Activated CD4-positive, CD25-positive, alpha-beta regulatory T cell treated with anti-CD3 and anti-CD28 coated beads, Interleukin-2, amount 50 U/mL, for 72 hours (primary cell): ENCODE results near the gene TMPRSS6.

Source experiments
- DNase-seq: peaks from one replicate; pipeline ENCODE4 v3.0.0; 2021

Gene TMPRSS6

DNA sequence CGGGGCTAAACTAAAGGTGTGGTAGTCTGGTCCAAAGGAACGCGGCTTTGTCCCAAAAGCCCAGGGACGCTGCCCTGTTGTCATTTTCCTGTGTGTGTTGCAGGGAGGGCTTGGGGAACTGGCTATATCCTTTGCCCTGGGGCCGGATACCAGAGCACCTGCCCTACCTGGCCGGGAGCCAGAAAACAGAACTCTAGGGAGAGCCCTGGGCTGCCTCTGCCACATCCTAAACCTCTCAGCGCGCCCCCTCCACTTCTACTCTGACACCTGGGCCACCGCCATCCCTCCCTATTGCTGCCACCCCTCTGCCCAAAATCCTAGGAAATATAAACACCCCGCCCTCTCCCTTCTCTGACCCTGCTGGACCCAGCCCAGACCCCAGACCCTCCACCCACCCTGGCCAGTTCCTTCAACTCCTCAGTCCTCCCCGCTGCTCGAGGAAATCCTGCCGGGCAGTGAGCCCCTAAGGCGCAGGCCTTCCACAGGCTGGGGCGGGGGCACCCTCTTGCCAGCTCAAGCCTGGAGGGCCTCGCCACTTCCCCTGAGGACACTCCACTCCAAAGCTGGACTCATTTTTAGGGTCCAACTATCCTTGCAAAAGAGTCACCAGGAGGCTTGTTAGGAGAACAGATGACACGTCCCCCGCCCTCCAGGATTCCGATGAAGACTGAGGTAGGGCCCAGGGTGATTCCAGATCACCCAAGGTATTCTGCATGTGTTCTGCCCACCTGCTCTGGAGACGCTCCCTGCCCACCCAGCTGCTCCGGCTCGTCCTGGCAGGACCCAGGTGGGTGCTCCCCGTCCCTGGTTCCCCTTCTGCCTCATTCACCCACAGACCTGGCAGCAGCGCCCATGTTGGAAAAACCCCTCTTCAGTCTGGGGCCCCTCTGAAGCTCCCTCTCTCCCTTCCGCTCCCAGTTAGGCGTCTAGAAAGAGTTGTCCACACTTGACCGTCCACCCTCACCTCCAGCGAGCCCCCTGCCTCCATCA, 45.8 kb downstream of the TMPRSS6 start:
- no peak for DNase-seq

DNA sequence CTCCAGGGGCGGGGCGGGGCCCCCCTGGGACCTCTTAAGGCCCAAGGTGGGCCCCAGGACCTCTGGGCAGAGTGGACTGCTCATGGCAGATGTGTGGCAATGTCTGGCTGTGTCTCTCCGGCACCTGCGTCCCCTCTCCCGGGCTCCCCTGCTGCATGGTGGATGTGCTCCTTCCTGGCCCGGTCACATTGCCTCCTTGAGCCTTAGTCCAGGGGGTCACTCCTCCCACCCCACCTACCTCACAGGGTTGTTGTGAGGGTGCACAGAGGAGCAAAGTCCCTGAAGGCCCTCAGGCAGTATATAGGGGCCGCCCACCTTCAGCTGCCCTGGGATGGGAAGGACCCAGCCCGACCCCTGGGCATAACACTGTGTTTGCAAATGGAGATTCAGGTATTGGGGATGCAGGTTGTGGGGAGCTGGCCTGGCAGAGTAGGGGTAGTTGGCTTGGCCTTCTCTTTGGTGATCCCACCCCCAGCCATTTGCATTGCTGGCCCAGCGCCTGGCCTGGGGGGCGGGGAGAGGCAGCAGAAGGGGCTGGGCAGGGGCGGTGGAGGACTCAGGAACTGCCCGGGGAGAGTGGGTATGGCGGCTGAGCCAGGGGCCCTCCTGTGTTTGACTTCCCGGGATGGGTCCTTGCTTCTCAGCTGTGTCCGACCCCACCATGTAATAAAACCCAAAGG, 46.7 kb downstream of the TMPRSS6 start:
- DNase-seq = no peak

DNA sequence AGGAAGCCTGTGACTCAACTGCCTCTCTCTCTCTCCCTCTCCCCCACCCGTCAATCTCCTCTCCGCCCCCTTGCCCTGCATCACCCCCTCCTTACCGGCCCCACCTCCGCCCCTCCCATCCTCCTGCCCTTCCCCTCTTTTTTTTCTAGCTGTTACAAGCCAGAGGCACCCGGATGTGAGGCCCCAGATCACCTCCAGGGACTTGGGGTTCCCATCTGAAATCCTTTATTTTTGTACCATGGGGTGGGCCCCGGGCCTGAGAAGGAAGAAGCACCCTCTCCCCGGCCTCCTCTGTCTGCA, 47.2 kb downstream of the TMPRSS6 start:
- DNase-seq = no peak

- DNase-seq = no peak
Observed at GRCh38 chr22:37061611-37062375, 47.7 kb downstream of the TMPRSS6 start.

GRCh38 chr22:37060801-37061610, 48.5 kb downstream of the TMPRSS6 start:
- no peak for DNase-seq

DNA sequence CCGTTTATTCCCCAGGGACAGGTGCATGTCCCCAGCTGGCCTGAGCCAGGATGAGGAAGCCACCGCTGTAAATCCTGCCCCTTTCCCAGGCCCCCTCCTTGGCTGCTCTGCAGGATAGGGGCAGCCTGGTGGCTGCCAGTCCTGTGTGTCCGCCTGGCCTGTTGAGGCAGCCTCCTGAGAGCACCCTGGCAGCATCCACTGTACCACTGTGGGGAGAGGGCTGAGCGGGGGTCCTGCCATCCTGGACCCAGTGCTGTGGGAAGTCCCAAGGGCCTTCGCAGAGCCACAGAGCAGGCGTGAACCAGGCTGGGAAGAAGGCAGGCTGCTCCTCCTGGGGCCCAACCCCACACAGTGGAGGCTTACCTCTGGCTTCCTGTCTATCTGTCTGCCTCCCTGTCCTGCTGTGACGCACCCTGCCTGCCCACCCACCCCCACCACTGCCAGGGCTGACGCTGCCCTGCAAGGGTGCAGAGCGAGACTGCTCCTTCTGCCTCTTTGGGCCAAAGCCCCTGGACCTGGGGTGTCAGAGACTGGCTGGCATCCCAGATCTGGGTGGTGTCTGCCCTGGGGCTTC, 49.5 kb downstream of the TMPRSS6 start:
- no peak for DNase-seq

DNA sequence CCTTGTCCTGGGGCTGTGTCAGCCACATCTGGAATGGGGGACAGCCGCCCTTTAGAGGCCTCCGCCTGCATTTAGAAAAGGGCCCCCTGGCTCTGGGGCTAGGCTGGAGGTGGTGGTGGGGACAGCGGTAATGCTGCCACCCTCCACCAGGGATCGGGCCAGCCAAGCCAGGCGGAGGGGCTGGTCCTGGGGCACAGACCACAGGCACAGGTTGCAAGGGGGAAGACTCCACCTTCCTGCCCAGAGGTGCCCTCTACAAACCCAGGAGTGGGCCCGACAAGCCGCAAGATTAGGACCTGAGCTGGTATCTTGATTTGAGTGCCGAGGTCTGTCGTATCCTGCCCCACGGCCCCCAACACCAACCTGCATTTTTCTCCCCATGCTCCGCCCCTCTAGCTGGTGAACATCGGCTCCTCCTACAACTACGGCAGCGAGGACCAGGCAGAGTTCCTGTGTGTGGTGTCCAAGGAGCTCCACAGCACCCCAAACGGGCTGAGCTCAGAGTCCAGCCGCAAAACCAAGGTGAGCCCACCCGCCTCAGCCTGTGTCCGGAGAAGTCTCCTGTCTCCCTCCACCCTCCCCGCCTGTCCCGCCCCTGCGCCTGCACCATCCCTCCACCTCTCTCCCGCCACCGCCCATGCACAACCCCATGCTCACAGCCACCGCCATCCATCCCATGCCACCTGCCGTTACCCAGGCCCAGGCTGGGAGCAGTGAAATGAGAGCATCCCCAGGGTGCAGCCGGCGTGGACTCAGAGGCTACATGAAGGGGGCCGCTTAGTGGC, 50.4 kb downstream of the TMPRSS6 start:
- DNase-seq = no peak

- no peak for DNase-seq
Observed at GRCh38 chr22:37057796-37058510, 51.6 kb downstream of the TMPRSS6 start.

DNA sequence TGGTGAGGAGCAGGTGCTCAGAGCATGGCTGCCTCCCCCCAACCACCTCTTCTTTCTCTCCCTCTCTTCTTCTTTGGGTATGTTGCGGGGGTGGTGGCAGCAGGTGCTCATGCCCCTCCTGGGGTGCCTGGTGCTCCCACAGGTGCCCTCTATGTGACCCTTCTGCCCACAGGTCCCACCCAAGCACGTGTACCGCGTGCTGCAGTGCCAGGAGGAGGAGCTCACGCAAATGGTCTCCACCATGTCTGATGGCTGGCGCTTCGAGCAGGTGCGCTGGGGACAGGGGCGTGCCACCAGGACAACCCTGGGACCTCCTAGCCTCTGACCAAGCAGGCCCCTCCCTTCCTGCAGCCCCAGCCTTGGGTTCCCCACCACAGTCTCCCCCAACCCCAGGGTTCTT, 52.3 kb downstream of the TMPRSS6 start:
- DNase-seq = no peak

DNA sequence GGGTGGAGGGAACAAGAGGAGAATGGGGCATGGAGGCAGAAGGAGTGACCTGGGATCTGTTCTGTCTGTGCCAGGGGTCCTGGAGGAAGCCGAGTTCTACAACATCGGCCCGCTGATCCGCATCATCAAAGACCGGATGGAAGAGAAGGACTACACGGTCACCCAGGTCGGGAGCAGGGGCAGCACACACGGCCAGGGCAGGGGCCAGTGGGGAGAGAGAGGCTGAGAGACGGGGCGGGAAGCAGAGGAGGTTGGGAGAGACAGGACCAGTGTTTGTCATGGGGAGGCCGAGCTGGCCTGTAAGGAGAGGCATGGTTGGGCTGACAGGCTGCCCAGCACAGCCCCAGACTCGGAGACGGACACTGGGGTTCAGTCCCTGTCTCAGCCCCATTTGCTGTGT, 53.3 kb downstream of the TMPRSS6 start:
- DNase-seq = no peak

DNA sequence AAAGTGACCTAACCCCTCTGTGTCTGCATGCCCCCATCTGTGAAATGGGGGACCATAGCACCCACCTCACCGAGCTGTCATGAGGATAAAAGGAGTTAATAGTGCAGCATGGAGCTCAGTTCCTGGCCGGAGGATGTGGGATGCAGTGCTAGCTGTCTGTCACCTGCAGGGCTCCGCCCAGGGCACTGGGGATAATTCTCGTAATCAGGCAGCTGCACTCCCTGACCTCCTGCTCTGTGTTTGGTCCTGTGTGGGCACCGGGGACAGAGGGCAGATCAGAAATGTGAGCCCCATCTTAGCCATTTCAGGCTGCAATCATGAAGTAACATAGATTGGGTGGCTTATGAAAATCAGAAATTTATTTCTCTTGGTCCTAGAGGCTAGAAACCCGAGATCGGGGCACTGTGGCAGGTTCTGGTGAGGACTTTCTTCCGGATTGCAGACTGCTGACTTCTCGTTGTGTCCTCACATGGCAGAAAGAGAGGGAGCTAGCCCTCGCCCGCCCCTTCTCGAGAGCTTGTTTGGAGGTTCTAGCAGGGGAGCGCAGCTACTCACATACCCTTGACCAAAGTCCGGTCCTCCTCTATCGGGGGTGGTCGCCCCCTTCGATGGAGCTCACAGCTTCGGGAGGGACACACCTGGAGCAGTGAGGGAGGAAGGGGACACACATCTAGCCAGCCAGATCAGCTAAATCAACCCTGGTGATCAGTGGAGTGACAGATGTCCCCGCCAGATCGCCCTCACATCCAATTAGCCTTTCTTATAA, 54.7 kb downstream of the TMPRSS6 start:
- no peak for DNase-seq

DNA sequence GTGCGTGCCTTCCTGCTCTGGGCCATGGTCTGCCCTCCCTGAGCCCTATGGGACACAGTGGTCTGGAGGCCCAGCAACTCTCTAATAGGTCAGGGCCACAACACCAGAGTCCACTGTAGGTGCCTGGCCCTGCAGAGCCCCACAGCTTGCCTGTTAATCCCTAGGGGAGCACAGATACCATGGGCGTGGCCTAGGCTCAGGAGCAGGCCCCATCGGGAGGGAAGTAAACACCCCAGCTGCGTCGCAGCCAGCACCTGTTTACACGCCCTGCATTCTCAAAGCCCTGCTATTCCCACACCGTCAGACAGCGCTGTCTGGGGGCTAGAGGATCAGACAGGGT, 55.5 kb downstream of the TMPRSS6 start:
- no peak for DNase-seq

DNA sequence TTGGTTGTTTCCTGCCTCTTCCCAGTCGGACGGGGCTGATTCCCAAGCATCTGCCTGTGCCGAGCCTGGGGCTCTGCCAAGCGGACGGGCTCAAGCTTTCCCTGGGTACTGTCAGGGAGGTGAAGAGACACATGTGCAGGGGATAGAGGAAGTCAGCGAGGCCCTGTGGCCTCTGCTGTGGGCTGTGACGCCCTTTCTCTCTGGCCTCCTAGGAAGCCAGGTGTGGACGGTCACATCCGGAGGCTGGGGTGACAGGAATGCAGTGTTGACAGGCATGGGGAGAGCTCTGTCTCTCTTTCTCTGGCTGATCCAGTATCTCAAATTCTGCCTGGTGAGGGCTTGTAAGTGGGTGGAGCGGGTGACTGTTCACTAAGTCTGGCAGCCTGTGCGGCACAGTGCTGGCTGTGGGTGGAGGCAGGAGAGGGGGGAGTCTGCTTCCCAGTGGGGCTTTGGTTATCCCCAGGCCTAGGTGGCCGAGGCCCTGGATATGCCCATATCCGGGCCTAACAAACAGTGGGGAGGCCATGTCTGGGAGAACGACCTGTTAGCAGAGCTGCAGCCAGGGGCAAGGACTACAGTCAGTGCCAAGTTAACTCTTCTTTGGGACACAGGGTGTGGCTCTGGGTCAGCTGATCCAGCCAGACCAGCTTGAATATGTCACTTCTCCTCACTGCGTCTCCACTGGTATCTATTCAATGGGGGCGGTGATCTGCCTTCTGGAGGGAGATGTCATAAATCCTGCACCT, 56.0 kb downstream of the TMPRSS6 start:
- DNase-seq = no peak

DNA sequence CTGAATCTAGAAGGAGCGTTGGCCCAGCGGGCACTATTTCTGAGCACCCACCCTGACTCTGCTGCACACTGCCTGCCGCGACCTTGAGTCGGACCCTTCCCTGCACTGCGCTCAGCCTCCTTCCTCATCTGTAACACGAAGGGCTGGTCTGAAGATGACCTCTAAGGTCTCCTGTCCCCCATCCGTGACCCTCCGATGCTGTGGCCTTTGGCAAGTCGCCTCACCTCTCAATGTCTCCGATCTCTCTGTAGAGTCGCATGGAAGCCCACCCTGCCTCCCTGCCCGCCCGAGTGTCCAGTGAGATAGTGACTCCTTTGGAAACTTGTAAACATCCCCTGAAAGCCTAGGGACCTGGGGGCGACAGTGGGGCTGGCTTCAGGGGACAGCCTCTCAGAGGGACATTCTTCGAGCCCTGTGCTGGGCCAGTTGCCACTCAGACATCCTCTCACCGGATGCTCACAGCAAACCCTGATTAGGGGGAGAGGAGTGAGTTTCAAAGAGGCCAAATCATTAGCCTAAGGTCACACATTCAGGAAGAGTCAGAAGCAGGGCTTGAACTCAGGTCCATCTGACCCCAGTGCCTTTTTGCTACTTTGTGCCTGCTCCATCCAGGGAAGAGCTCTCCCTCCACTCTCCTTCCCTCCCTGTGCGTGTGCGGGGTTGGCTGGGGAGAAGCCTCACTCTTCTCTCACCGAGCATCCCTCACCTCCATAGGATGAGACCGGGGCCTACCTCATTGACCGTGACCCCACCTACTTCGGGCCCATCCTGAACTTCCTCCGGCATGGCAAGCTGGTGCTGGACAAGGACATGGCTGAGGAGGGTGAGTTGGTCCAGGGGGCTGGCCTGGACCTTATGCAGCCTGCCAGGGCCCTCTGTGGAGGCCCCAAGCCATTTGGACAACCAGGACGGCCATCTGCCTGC, 56.9 kb downstream of the TMPRSS6 start:
- DNase-seq = no peak

GRCh38 chr22:37051391-37052385, 57.8 kb downstream of the TMPRSS6 start, which contains the start of gene KCTD17:
Gene KCTD17 (plus strand): TSS chr22:37051742. CDS start chr22:37051761, 19 bp downstream.
- peak; percentile 80 for DNase-seq

GRCh38 chr22:37050913-37051312, 58.6 kb downstream of the TMPRSS6 start:
- no peak for DNase-seq

- no peak for DNase-seq
Observed at GRCh38 chr22:37049224-37049623, 60.3 kb downstream of the TMPRSS6 start.
